Sigmoid colon (tissue), 7 donors: ENCODE results near the gene MAK. TPM values are rescaled to one million over a fixed set of nuclear protein-coding genes. Genes with fewer than 3 reads are reported as not detected.
"Not testable (repeated sequence)": the region's sequence is repeated elsewhere in the genome, so short reads cannot be mapped to it uniquely, and the experiment has no call there.

ENCODE experiments used
- DNase-seq: peaks from one replicate; pipeline ENCODE4 v3.0.0-alpha.2; 2019
- H3K27ac ChIP-seq, 4 donors: fragments of 200-600 bp; sonication (generic); one replicate each; pipeline ENCODE4 v1.5.1; 2016 to 2019; ENCODE audit warnings: mild to moderate bottlenecking in 1 of 4
- H3K27me3 ChIP-seq, 3 donors: fragments of 200-600 bp; sonication (generic); one replicate each; pipeline ENCODE4 v1.5.1; 2019; ENCODE audit warnings: mild to moderate bottlenecking in 1 of 3
- H3K36me3 ChIP-seq, 4 donors: fragments of 200-600 bp; sonication (generic); one replicate each; pipeline ENCODE4 v1.5.1; 2016 to 2019
- H3K4me1 ChIP-seq, 4 donors: fragments of 200-600 bp; sonication (generic); one replicate each; pipeline ENCODE4 v1.5.1; 2017 to 2019
- H3K4me3 ChIP-seq, 4 donors: fragments of 200-600 bp; sonication (generic); one replicate each; pipeline ENCODE4 v1.5.1; 2017 to 2019; ENCODE audit warnings: mild to moderate bottlenecking in 2 of 4, moderate library complexity in 1 of 4
- H3K9me3 ChIP-seq, 4 donors: fragments of 200-600 bp in 3 of 4; sonication (generic) in 3 of 4; one replicate each; pipeline versions ENCODE4 v1.5.1 to v1.6.1; 2013 to 2019
- EP300 ChIP-seq, 4 donors: sonication (generic); formaldehyde crosslinking; IDR thresholded peaks; one replicate each; pipeline ENCODE4 v1.6.1; 2017; ENCODE audit warnings: antibody characterized with exemption in 4 of 4
- POLR2A ChIP-seq, 2 donors: fragments of 450-650 bp; IDR thresholded peaks; one replicate each; pipeline ENCODE4 v1.6.1; 2016; ENCODE audit warnings: antibody characterized with exemption in 2 of 2, mild to moderate bottlenecking in 2 of 2, moderate library complexity in 2 of 2
- POLR2AphosphoS5 ChIP-seq, 4 donors: sonication (generic); formaldehyde crosslinking; IDR thresholded peaks; one replicate each; pipeline ENCODE4 v1.6.1; 2017; ENCODE audit warnings: antibody characterized with exemption in 4 of 4
- WGBS, 2 donors: extraction: QIAGEN DNeasy Blood & Tissue Kit; methylation state at CpG; one replicate each; pipeline ENCODE4 v1.1.7; 2013; 5-methylcytosine and 5-hydroxymethylcytosine counted together
- intact Hi-C: fragments of 100-400 bp; cut with DNase I; formaldehyde crosslinking; loops from one replicate; pipeline ENCODE4 v1.15.1; 2023
- polyA plus RNA-seq, 3 donors: library from polyadenylated mRNA; stranded (reverse); fragments of 200-250 nt; gene quantifications; one replicate each; pipeline ENCODE4 v1.2.3, GENCODE V29; 2013
- total RNA-seq, 4 donors: library from RNA; depleted of rRNA; stranded (reverse); fragments of >200 nt; gene quantifications; one replicate each; pipeline ENCODE4 v1.1.0, GENCODE V29; 2016
- TF ChIP-seq, protein P1 (sequence below), 4 experiments: fragments of 450-650 bp in 3 of 4; fragments of 200-600 bp in 1 of 4; IDR thresholded peaks; one replicate each; pipeline ENCODE4 v1.5.1; 2016 to 2019; ENCODE audit warnings: antibody characterized with exemption in 4 of 4, mild to moderate bottlenecking in 3 of 4, moderate library complexity in 2 of 4
- donor health status: healthy with polysubstance abuse.
- donor health status: Bipolar disorder and iron deficiency.
- donor health status: healthy.

Gene MAK
- total and polyA plus RNA-seq, 7 donors, result 0.03 to 0.36 TPM; not detected in 5

DNA sequence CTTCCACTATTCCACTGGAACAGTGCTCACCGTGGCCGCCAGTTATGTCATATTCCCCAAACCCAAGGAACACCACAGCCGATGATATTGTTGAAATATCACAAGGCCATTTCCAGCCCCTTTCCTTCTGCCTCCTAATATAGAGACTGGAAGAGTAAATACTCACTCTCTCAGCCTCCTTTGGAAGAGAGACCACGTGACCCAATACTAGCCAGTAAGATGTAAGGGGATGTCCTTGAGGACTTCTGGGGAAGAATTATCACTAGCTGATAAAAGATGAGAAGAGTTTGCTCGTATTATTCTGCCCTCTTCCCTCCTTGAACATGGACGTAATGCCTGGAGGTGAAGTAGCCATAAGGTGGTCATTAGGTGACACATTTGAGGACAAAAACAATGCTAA lies 13.5 kb downstream of the MAK start:
- Histone ChIP-seq H3K4me1 (no peaks in the 10 kb centered on the region), H3K36me3 (no peaks in the 10 kb centered on the region), H3K27ac (no peak overlapping the region), H3K27me3 (no peaks in the 10 kb centered on the region), H3K9me3 (no peaks in the 10 kb centered on the region), H3K4me3 (no peak overlapping the region)
- TF ChIP-seq EP300 (IDR thresholded peaks at IDR 0.05) (no peak), POLR2A (IDR thresholded peaks at IDR 0.05) (no peak), POLR2AphosphoS5 (IDR thresholded peaks at IDR 0.05) (no peak)
- TF ChIP-seq, protein P1, sequence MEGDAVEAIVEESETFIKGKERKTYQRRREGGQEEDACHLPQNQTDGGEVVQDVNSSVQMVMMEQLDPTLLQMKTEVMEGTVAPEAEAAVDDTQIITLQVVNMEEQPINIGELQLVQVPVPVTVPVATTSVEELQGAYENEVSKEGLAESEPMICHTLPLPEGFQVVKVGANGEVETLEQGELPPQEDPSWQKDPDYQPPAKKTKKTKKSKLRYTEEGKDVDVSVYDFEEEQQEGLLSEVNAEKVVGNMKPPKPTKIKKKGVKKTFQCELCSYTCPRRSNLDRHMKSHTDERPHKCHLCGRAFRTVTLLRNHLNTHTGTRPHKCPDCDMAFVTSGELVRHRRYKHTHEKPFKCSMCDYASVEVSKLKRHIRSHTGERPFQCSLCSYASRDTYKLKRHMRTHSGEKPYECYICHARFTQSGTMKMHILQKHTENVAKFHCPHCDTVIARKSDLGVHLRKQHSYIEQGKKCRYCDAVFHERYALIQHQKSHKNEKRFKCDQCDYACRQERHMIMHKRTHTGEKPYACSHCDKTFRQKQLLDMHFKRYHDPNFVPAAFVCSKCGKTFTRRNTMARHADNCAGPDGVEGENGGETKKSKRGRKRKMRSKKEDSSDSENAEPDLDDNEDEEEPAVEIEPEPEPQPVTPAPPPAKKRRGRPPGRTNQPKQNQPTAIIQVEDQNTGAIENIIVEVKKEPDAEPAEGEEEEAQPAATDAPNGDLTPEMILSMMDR (IDR thresholded peaks at IDR 0.05), result no peak
- no peak for DNase-seq
- intact Hi-C loops, result no loop called here
- WGBS, 2 donors, result 94 to 95% methylated on average over 6 of the region's 6 CpGs

DNA sequence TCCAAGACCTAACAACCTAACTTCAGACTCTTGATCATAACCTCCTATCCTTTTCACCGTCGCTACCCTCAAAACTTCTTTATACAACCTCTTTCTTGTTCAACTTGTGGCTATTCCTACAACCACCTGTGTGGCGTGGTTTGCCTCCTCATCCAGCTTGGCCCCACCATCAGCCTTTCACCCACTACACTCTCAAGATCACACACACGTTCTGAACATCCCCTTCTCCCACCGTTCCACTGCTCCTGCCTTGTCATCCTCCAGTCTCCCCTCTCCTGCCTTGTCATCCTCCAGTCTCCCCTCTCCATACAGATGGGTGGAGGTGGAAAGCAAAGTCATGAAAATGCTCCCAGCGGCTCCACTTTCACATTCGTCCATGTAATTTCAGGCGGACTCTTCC lies 14.0 kb downstream of the MAK start:
- Histone ChIP-seq H3K9me3 (no peaks in the 10 kb centered on the region), H3K27ac (no peak overlapping the region), H3K4me3 (no peak overlapping the region), H3K4me1 (no peaks in the 10 kb centered on the region), H3K27me3 (no peaks in the 10 kb centered on the region), H3K36me3 (no peaks in the 10 kb centered on the region)
- TF ChIP-seq, protein P1 (IDR thresholded peaks at IDR 0.05), result no peak
- TF ChIP-seq POLR2AphosphoS5 (IDR thresholded peaks at IDR 0.05), result no peak
- no peak for TF ChIP-seq POLR2A (IDR thresholded peaks at IDR 0.05)
- TF ChIP-seq EP300 (IDR thresholded peaks at IDR 0.05), result no peak
- intact Hi-C loops, result no loop called here
- 86 to 89% methylated on average over 8 of the region's 8 CpGs for WGBS, 2 donors
- DNase-seq, result no peak

GRCh38 chr6:10814176-10814575 lies 24.2 kb downstream of the MAK start:
- H3K27ac ChIP-seq, H3K27me3 ChIP-seq, H3K9me3 ChIP-seq, intact Hi-C loops, H3K4me1 ChIP-seq, H3K4me3 ChIP-seq, H3K36me3 ChIP-seq, DNase-seq: not testable (repeated sequence)
- WGBS, 2 donors, result 95 to 98% methylated on average over 6 of the region's 6 CpGs

DNA sequence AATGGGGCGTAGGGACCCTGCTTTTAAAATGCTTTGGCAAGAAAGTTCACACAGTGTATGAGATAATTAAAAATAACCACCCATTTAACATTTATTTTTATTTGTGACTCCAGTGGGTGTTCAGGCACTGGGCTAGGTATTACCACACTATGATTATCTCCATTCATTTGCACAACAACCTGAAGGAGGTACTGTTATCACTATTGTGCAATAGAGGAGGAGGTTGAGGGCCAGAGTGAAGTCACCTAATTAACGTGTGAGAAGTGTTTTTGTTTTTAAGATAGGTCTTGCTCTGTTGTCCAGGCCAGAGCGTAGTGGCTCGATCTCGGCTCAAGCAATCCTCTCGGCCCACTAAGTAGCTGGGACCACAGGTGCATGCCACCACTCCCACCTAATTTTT lies 29.2 kb downstream of the MAK start:
- H3K4me1 ChIP-seq, result no peaks in the 10 kb centered on the region
- no peaks in the 10 kb centered on the region for H3K9me3 ChIP-seq
- TF ChIP-seq POLR2AphosphoS5 (IDR thresholded peaks at IDR 0.05) (no peak), EP300 (IDR thresholded peaks at IDR 0.05) (no peak), POLR2A (IDR thresholded peaks at IDR 0.05) (no peak)
- TF ChIP-seq, protein P1 (IDR thresholded peaks at IDR 0.05), result no peak
- H3K4me3 ChIP-seq, result no peak overlapping the region
- no peaks in the 10 kb centered on the region for H3K27me3 ChIP-seq
- H3K36me3 ChIP-seq, result no peaks in the 10 kb centered on the region
- no peak for DNase-seq
- WGBS, 2 donors, result 93% methylated on average over 6 of the region's 6 CpGs
- intact Hi-C loops, result no loop called here
- H3K27ac ChIP-seq, result no peak overlapping the region

- WGBS, 2 donors, result 95 to 99% methylated on average over 4 of the region's 4 CpGs
- no peak for DNase-seq
- Histone ChIP-seq H3K4me3 (no peak overlapping the region), H3K4me1 (no peaks in the 10 kb centered on the region), H3K36me3 (no peaks in the 10 kb centered on the region), H3K27ac (no peak overlapping the region), H3K9me3 (no peaks in the 10 kb centered on the region), H3K27me3 (no peaks in the 10 kb centered on the region)
- intact Hi-C loops, result no loop called here
- TF ChIP-seq POLR2A (IDR thresholded peaks at IDR 0.05) (no peak), EP300 (IDR thresholded peaks at IDR 0.05) (no peak), POLR2AphosphoS5 (IDR thresholded peaks at IDR 0.05) (no peak)
- TF ChIP-seq, protein P1 (IDR thresholded peaks at IDR 0.05), result no peak
Measured at GRCh38 chr6:10808376-10808775, 30.0 kb downstream of the MAK start.
